Astrocyte (in vitro differentiated cells and primary cell): ENCODE measurements around the gene VPS13D. TPM values are rescaled to one million over a fixed set of nuclear protein-coding genes. Genes with fewer than 3 reads are reported as not detected.
"Not testable (repeated sequence)": the region's sequence is repeated elsewhere in the genome, so short reads cannot be mapped to it uniquely, and the experiment has no call there.

ENCODE experiments used
- DNase-seq: peaks from one replicate; pipeline ENCODE4 v3.0.0-alpha.2; 2010; ENCODE audit warnings: low read depth
- FAIRE-seq: peaks from 2 replicates; lab custom pipeline; 2011; peaks lifted over from hg19 to GRCh38; lab: Jason Lieb, UNC
- H2AFZ ChIP-seq: 2 replicates; pipeline ENCODE4 v1.6.0; 2012; ENCODE audit warnings: low read depth, low read length, inconsistent platforms
- H3K27ac ChIP-seq: 2 replicates; pipeline ENCODE4 v1.5.1; 2011; ENCODE audit warnings: low read depth, low read length, inconsistent platforms
- H3K27me3 ChIP-seq: 2 replicates; pipeline ENCODE4 v1.6.0; 2011; ENCODE audit warnings: low read length, inconsistent platforms; ENCODE audit not compliant: insufficient read depth
- H3K36me3 ChIP-seq: 2 replicates; pipeline ENCODE4 v1.5.1; 2011; ENCODE audit warnings: low read length, inconsistent platforms; ENCODE audit not compliant: insufficient read depth
- H3K4me1 ChIP-seq: 2 replicates; pipeline ENCODE4 v1.5.1; 2011; ENCODE audit warnings: low read length, inconsistent platforms; ENCODE audit not compliant: insufficient read depth
- H3K4me2 ChIP-seq: 2 replicates; pipeline ENCODE4 v1.6.0; 2012; ENCODE audit warnings: low read length, inconsistent platforms
- H3K4me3 ChIP-seq: 2 replicates; pipeline ENCODE4 v1.5.1; 2011; ENCODE audit warnings: low read depth, mild to moderate bottlenecking, low read length, inconsistent platforms; ENCODE audit not compliant: insufficient read depth
- H3K79me2 ChIP-seq: 2 replicates; pipeline ENCODE4 v1.6.0; 2012; ENCODE audit warnings: mild to moderate bottlenecking, low read length, inconsistent platforms; ENCODE audit not compliant: insufficient read depth
- H3K9ac ChIP-seq: 2 replicates; pipeline ENCODE4 v1.6.0; 2012; ENCODE audit warnings: mild to moderate bottlenecking, low read length, inconsistent platforms
- H3K9me3 ChIP-seq: 2 replicates; pipeline ENCODE4 v1.5.1; 2012; ENCODE audit warnings: low read depth, mild to moderate bottlenecking, low read length, inconsistent platforms; ENCODE audit not compliant: insufficient read depth
- H4K20me1 ChIP-seq: 2 replicates; pipeline ENCODE4 v1.6.0; 2012; ENCODE audit warnings: low read length, inconsistent platforms; ENCODE audit not compliant: insufficient read depth
- H3K27ac Mint-ChIP-seq: one replicate; pipeline ENCODE4 v1.8.0; 2021; ENCODE audit warnings: mild to moderate bottlenecking, mixed read lengths; ENCODE audit not compliant: unreplicated experiment
- H3K27me3 Mint-ChIP-seq: one replicate; pipeline ENCODE4 v1.8.0; 2021; ENCODE audit warnings: low read depth, mixed read lengths; ENCODE audit not compliant: unreplicated experiment
- H3K36me3 Mint-ChIP-seq: one replicate; pipeline ENCODE4 v1.8.0; 2021; ENCODE audit warnings: low read depth, mixed read lengths; ENCODE audit not compliant: unreplicated experiment
- H3K4me1 Mint-ChIP-seq: one replicate; pipeline ENCODE4 v1.8.0; 2021; ENCODE audit warnings: low read depth, mixed read lengths; ENCODE audit not compliant: unreplicated experiment
- H3K4me3 Mint-ChIP-seq: one replicate; pipeline ENCODE4 v1.8.0; 2021; ENCODE audit warnings: mild to moderate bottlenecking, moderate library complexity, mixed read lengths; ENCODE audit not compliant: unreplicated experiment
- H3K9me3 Mint-ChIP-seq: one replicate; pipeline ENCODE4 v1.8.0; 2021; ENCODE audit warnings: mild to moderate bottlenecking, mixed read lengths; ENCODE audit not compliant: unreplicated experiment
- EZH2 ChIP-seq: IDR thresholded peaks from 2 replicates; pipeline ENCODE4 v1.6.1; 2012; ENCODE audit warnings: mild to moderate bottlenecking, low read length, inconsistent platforms; ENCODE audit not compliant: insufficient read depth
- total RNA-seq: library from RNA; stranded (reverse); gene quantifications from 2 replicates; pipeline ENCODE4 v1.2.1, GENCODE V29; 2021
- TF ChIP-seq, protein P1 (sequence below): IDR thresholded peaks from 2 replicates; pipeline ENCODE4 v1.5.1; 2011; ENCODE audit warnings: low read depth, mild to moderate bottlenecking, inconsistent platforms, low read length, moderate library complexity; ENCODE audit not compliant: insufficient read depth

Gene VPS13D
- total RNA-seq, 1 donor from 2014 or later = 25.9 TPM

DNA sequence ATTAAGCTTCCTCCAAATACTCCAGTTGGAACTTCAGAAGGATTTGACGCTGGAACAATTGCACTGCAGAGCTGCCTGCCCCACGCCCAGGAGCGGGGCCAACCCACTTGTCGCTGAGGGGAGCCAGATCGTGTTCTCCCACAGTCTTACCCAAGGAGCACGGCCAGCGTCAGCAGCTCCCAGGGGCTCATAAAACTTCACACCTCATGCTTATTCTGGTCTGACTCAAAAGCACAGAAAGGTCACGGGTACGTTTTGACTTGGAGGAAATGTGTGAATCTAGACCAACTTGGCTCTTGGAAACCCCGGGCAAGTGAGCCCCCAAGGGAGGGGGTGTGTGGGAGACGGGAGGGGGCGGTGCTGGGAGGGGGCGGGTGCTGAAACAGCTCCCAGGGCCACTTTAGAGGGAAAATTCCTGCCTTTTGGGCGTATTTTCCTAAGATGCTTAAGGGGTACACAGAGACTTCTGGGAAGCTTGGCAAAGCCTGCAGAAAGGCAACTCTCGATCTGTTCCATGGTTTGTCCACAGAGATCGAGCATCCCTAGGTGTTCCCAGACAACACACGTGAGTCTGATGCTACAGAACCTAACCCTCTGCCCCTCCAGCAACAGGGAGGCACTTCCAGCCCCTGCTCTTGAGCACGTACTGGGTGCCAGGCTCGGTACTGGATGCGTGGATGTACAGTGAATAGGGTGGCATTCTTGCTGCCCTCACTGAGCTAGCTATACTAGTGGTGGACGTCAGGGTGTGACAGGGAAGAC, 289.3 kb downstream of the VPS13D start:
- H3K36me3 ChIP-seq = no peaks in the 10 kb centered on the region
- Mint-ChIP-seq H3K4me1 (no peaks in the 10 kb centered on the region), H3K9me3 (no peaks in the 10 kb centered on the region), H3K27ac (no peak overlapping the region), H3K27me3 (peaks cover 16% of the 10 kb centered on the region), H3K4me3 (no peak overlapping the region), H3K36me3 (peaks cover 4% of the 10 kb centered on the region)
- H3K9ac ChIP-seq = no peak overlapping the region
- no peaks in the 10 kb centered on the region for H4K20me1 ChIP-seq
- no peak overlapping the region for H3K4me3 ChIP-seq
- no peaks in the 10 kb centered on the region for H3K9me3 ChIP-seq
- no peaks in the 10 kb centered on the region for H3K79me2 ChIP-seq
- peaks cover 4% of the 10 kb centered on the region for H3K4me1 ChIP-seq
- DNase-seq (peak; percentile 48), FAIRE-seq (no peak)
- H3K4me2 ChIP-seq = peak overlapping the region; percentile 39
- TF ChIP-seq, protein P1, sequence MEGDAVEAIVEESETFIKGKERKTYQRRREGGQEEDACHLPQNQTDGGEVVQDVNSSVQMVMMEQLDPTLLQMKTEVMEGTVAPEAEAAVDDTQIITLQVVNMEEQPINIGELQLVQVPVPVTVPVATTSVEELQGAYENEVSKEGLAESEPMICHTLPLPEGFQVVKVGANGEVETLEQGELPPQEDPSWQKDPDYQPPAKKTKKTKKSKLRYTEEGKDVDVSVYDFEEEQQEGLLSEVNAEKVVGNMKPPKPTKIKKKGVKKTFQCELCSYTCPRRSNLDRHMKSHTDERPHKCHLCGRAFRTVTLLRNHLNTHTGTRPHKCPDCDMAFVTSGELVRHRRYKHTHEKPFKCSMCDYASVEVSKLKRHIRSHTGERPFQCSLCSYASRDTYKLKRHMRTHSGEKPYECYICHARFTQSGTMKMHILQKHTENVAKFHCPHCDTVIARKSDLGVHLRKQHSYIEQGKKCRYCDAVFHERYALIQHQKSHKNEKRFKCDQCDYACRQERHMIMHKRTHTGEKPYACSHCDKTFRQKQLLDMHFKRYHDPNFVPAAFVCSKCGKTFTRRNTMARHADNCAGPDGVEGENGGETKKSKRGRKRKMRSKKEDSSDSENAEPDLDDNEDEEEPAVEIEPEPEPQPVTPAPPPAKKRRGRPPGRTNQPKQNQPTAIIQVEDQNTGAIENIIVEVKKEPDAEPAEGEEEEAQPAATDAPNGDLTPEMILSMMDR = no peak
- TF ChIP-seq EZH2 = no peak
- no peak overlapping the region for H2AFZ ChIP-seq
- H3K27ac ChIP-seq = no peak overlapping the region
- H3K27me3 ChIP-seq = no peaks in the 10 kb centered on the region

DNA sequence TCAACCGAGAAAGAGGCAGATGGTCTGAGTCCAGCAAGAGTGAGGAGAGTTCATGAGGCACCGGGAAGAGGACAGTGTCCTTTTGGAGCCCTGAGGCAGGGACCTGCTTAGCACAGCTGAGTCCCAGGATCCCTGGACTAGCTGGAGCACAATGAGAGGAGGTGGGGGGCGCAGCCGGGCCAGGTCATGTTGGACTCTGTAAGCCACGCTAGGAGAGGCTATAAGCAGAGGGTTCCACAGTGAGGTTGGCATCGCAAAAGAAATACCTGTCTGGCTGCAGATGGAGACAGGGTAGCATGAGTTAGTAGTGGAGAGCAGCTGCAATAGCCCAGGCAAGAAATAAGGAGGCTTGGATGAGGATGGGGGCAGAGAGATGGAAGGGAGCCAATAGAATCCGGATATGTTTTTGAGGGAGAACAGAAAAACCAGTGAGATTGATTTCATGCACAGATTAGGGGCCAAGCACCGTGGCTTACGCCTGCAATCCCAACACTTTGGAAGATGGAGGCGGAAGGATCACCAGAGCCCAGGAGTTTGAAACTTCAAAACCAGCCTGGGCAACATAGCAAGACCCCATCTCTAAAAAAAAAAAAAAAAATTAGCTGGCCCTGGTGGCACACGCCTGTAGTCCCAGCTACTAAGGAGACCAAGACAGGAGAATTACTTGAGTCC, 290.0 kb downstream of the VPS13D start:
- Histone ChIP-seq H3K4me2 (no peak overlapping the region), H4K20me1 (no peaks in the 10 kb centered on the region), H3K4me3 (no peak overlapping the region), H3K79me2 (no peaks in the 10 kb centered on the region), H3K27ac (no peak overlapping the region), H3K27me3 (no peaks in the 10 kb centered on the region), H3K9ac (no peak overlapping the region), H3K9me3 (no peaks in the 10 kb centered on the region), H2AFZ (no peak overlapping the region), H3K4me1 (peaks cover 4% of the 10 kb centered on the region), H3K36me3 (no peaks in the 10 kb centered on the region)
- no peak for TF ChIP-seq EZH2
- TF ChIP-seq, protein P1 = no peak
- H3K9me3 Mint-ChIP-seq = no peaks in the 10 kb centered on the region
- no peak for DNase-seq
- no peak overlapping the region for H3K27ac Mint-ChIP-seq
- no peak for FAIRE-seq
- H3K27me3 Mint-ChIP-seq = peaks cover 16% of the 10 kb centered on the region
- no peaks in the 10 kb centered on the region for H3K4me1 Mint-ChIP-seq
- peaks cover 4% of the 10 kb centered on the region for H3K36me3 Mint-ChIP-seq
- H3K4me3 Mint-ChIP-seq = no peak overlapping the region

DNA sequence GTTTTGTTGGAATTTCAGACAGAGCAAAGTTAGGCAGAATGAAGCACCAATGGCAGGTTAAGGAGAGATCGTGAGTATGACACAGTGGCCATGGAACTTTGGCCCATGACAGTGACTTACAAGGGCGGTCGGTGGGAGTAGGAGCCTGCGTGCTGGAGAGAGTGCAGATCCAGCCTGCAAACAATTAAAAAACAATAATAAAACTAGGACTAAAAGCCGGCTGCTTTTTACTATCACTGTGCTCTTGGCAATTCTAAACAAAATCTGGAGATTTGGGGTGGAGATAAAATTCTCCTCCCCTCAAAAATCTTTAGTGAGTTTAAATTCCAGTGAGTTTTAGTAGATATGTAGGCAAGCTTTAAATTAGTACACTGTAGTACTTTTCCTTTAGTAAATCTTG, 291.3 kb downstream of the VPS13D start:
- Mint-ChIP-seq H3K27me3 (peaks cover 16% of the 10 kb centered on the region), H3K4me1 (no peaks in the 10 kb centered on the region), H3K27ac (no peak overlapping the region), H3K4me3 (no peak overlapping the region), H3K9me3 (no peaks in the 10 kb centered on the region), H3K36me3 (peaks cover 4% of the 10 kb centered on the region)
- Histone ChIP-seq H2AFZ (no peak overlapping the region), H3K9me3 (no peaks in the 10 kb centered on the region), H3K27ac (no peak overlapping the region), H3K9ac (no peak overlapping the region), H3K36me3 (no peaks in the 10 kb centered on the region), H3K79me2 (no peaks in the 10 kb centered on the region), H3K4me3 (no peak overlapping the region), H3K27me3 (no peaks in the 10 kb centered on the region), H3K4me2 (no peak overlapping the region), H3K4me1 (peaks cover 4% of the 10 kb centered on the region), H4K20me1 (no peaks in the 10 kb centered on the region)
- no peak for FAIRE-seq
- no peak for DNase-seq
- TF ChIP-seq EZH2 = no peak
- TF ChIP-seq, protein P1 = no peak

DNA sequence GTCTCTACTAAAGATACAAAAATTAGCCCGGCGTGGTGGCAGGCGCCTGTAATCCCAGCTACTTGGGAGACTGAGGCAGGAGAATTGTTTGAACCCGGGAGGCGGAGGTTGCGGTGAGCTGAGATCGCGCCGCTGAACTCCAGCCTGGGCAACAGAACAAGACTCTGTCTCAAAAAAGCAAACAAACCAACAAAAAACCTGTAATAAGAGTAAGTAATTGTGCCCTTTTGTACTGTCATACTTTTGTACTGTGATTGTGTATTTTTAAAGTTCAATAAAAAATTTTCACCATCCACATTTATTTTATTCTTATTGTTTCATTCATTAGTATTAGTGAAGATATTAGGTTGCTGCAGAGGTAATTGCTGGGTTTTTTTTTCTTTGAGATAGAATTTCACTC, 292.9 kb downstream of the VPS13D start:
- FAIRE-seq, H3K4me3 ChIP-seq, H3K27ac Mint-ChIP-seq, DNase-seq, H3K79me2 ChIP-seq, H4K20me1 ChIP-seq, H3K9me3 ChIP-seq, H2AFZ ChIP-seq, H3K4me1 ChIP-seq, H3K4me1 Mint-ChIP-seq, H3K9ac ChIP-seq, H3K27me3 ChIP-seq, H3K27ac ChIP-seq, H3K36me3 ChIP-seq, H3K4me3 Mint-ChIP-seq, H3K4me2 ChIP-seq, H3K36me3 Mint-ChIP-seq, H3K9me3 Mint-ChIP-seq: not testable (repeated sequence)
- H3K27me3 Mint-ChIP-seq = peaks cover 16% of the 10 kb centered on the region
